Stomach (tissue), 9 donors: ENCODE results near the gene AMELX. TPM values are rescaled to one million over a fixed set of nuclear protein-coding genes. Genes with fewer than 3 reads are reported as not detected.

Experiments used
- DNase-seq, 2 donors: peaks; one replicate each; pipeline versions ENCODE4 v3.0.0 to v3.0.0-alpha.2; 2013 to 2019
- H3K27ac ChIP-seq, 5 donors: fragments of 200-600 bp in 4 of 5; sonication (generic) in 4 of 5; one replicate each; pipeline ENCODE4 v1.5.1; 2013 to 2019; ENCODE audit warnings: mild to moderate bottlenecking in 1 of 5, moderate library complexity in 1 of 5
- H3K27me3 ChIP-seq, 3 donors: fragments of 200-600 bp; sonication (generic); one replicate each; pipeline ENCODE4 v1.5.1; 2017 to 2019; ENCODE audit warnings: mixed run types in 1 of 3
- H3K36me3 ChIP-seq, 4 donors: fragments of 200-600 bp; sonication (generic); 1 replicate in 3 of 4; 2 replicates in 1 of 4; pipeline ENCODE4 v1.5.1; 2016 to 2019
- H3K4me1 ChIP-seq, 4 donors: fragments of 200-600 bp; sonication (generic); one replicate each; pipeline ENCODE4 v1.5.1; 2016 to 2019
- H3K4me3 ChIP-seq, 4 donors: fragments of 200-600 bp; sonication (generic) in 3 of 4; one replicate each; pipeline ENCODE4 v1.5.1; 2016 to 2019; ENCODE audit warnings: mild to moderate bottlenecking in 1 of 4
- H3K9me3 ChIP-seq, 4 donors: fragments of 200-600 bp; sonication (generic); one replicate each; pipeline ENCODE4 v1.5.1; 2016 to 2019
- CTCF ChIP-seq, 7 experiments: fragments of 450-650 bp in 4 of 7; fragments of 200-600 bp in 3 of 7; sonication (generic) in 3 of 7; IDR thresholded peaks; one replicate each; pipeline ENCODE4 v1.5.1; 2016 to 2019; ENCODE audit warnings: antibody characterized with exemption in 7 of 7, control low read depth in 2 of 7, mild to moderate bottlenecking in 1 of 7
- EP300 ChIP-seq: sonication (generic); formaldehyde crosslinking; IDR thresholded peaks from one replicate; pipeline ENCODE4 v1.6.1; 2017; ENCODE audit warnings: antibody characterized with exemption
- POLR2A ChIP-seq, 4 donors: fragments of 450-650 bp; IDR thresholded peaks; one replicate each; pipeline ENCODE4 v1.6.1; 2016; ENCODE audit warnings: antibody characterized with exemption in 4 of 4, control low read depth in 2 of 4, mild to moderate bottlenecking in 1 of 4, moderate library complexity in 1 of 4
- POLR2AphosphoS5 ChIP-seq, 3 donors: sonication (generic); formaldehyde crosslinking; IDR thresholded peaks; one replicate each; pipeline ENCODE4 v1.6.1; 2016; ENCODE audit warnings: antibody characterized with exemption in 3 of 3
- WGBS, 5 donors: extraction: QIAGEN DNeasy Blood & Tissue Kit in 3 of 5; methylation state at CpG; one replicate each; pipeline versions ENCODE4 v1.1.5 to v1.1.7; 2013 to 2018; 5-methylcytosine and 5-hydroxymethylcytosine counted together
- intact Hi-C: fragments of 100-400 bp; cut with DNase I; formaldehyde crosslinking; loops from one replicate; pipeline ENCODE4 v1.15.1; 2023; ENCODE audit warnings: low total_unique reads
- polyA plus RNA-seq, 3 donors: library from polyadenylated mRNA; stranded (reverse); fragments of 200-250 nt; gene quantifications; one replicate each; pipeline ENCODE4 v1.2.3, GENCODE V29; 2013
- total RNA-seq, 5 donors: library from RNA; depleted of rRNA; stranded (reverse); fragments of >200 nt; gene quantifications; one replicate each; pipeline versions ENCODE4 v1.1.0 to v1.2.3, GENCODE V29; 2014 to 2016
- donor health status: healthy with polysubstance abuse.
- donor health status: Bipolar disorder and iron deficiency.
- donor health status: healthy.

AMELX gene
- total and polyA plus RNA-seq, 8 donors, result not detected

DNA sequence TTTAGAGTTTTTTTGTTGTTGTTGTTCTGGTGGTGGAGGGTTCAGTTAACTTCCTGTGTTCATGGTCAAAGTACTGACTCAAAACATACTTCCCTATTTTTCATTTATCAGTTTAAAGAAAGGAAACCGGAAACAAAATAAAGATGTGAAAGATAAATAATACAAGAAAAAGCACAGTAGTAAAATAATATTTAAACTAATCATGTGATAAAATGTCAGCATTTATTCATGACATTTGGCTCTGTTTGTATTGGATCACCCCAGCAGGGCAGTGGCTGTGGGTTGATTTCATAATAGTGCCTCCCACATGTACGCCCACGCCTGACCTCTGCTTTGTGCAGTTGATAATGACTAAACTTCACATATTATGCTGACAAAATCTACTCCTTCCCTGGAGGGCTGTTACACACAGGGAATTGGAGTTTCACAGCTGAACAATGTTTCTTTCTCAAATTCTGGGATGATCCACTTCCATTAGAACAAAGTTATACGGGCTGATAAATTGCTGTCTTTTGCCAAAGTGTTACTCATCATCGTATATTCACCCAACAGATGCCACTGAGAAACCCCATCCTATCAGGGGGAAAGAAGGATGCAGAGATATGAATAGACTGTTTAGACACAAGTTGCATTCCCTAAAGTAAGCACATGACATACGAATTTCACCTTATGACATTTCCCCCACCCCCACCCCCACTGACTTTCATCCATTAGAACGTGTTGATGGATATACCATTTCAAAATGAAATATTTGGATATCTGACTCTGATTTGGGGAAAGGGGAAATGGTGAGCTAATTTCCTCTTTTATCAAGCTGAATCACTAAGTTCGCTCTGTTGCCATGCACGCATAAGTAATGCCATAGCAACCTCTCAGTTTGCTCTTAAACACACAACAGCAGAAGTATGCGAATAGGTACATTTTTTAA lies 48.3 kb downstream of the AMELX start:
- Histone ChIP-seq H3K9me3 (no peaks in the 10 kb centered on the region), H3K4me1 (peaks cover 0 to 13% (median 0%) of the 10 kb centered on the region in 4 donors), H3K27ac (peak overlapping the region in 4 of 5 donors; percentile 47 to 72 (median 60)), H3K36me3 (no peaks in the 10 kb centered on the region), H3K27me3 (no peaks in the 10 kb centered on the region), H3K4me3 (no peak overlapping the region)
- intact Hi-C loops, result no loop called here
- TF ChIP-seq CTCF (IDR thresholded peaks at IDR 0.05) (no peak), POLR2AphosphoS5 (IDR thresholded peaks at IDR 0.05) (peak in 2 of 3 donors; percentile 49 to 79)
- DNase-seq, result peak; percentile 56 to 76
- 14 to 33% (median 18%) methylated on average over 10 of the region's 10 CpGs for WGBS, 5 donors

DNA sequence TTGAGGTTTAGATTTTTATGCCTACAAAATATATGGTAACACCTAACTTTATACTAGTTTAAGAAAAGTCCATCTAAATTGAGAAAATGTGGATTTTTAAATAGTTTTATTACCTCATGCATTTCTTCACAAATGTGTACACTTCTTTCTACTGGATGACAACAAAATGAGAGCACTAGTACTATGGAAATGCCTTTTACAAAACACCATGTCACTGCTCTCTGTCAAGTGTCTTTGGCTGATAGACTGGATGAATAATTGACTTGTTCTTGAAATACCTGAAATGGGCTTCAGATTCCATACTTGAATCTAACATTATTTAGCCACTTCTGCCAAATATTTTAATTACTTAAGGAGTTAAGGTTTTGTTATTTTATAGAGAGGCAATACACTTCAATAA lies 49.5 kb downstream of the AMELX start:
- no peaks in the 10 kb centered on the region for H3K9me3 ChIP-seq
- TF ChIP-seq POLR2AphosphoS5 (IDR thresholded peaks at IDR 0.05) (no peak), EP300 (no peak), POLR2A (IDR thresholded peaks at IDR 0.05) (no peak), CTCF (IDR thresholded peaks at IDR 0.05) (no peak)

GRCh38 chrX:11346121-11346682 lies 53.0 kb downstream of the AMELX start:
- WGBS, 5 donors, result 41 to 71% (median 65%) methylated on average over 2 of the region's 2 CpGs
- peak in 1 of 2 donors; percentile 30 for DNase-seq
- Histone ChIP-seq H3K9me3 (no peaks in the 10 kb centered on the region), H3K27ac (no peak overlapping the region), H3K27me3 (no peaks in the 10 kb centered on the region), H3K4me1 (peaks cover 0 to 13% (median 4%) of the 10 kb centered on the region in 4 donors), H3K4me3 (no peak overlapping the region), H3K36me3 (no peaks in the 10 kb centered on the region)
- intact Hi-C loops, result no loop called here
- TF ChIP-seq POLR2AphosphoS5 (IDR thresholded peaks at IDR 0.05) (no peak), EP300 (no peak), POLR2A (IDR thresholded peaks at IDR 0.05) (no peak), CTCF (IDR thresholded peaks at IDR 0.05) (no peak)

More for the DNA sequence above, 49.5 kb downstream of the AMELX start:
- DNase-seq, result no peak
- H3K4me3 ChIP-seq, result no peak overlapping the region
- intact Hi-C loops, result no loop called here
- H3K36me3 ChIP-seq, result no peaks in the 10 kb centered on the region
- peak overlapping the region in 1 of 5 donors; percentile 71 for H3K27ac ChIP-seq
- peaks cover 0 to 13% (median 0%) of the 10 kb centered on the region in 4 donors for H3K4me1 ChIP-seq
- no peaks in the 10 kb centered on the region for H3K27me3 ChIP-seq

DNA sequence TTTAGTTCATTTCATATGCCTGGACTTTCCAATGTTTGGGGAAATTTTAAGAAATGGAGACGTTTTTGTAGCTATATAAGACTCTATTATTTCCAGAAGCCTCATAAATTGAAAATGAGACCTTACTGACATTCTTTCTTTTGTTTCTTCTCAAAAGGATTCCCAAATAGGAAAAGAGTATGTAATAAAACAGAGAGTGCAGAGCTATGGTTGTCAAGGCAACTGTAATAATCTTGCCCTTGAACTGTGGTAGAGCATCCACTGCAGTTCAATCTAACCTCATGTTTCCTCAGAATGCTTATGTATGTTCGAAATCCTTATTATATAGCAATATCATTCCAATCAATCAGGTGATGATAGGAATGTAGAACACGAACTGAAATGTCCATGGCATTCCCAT lies 54.1 kb downstream of the AMELX start:
- no peak for TF ChIP-seq CTCF (IDR thresholded peaks at IDR 0.05)
- no peak for TF ChIP-seq POLR2A (IDR thresholded peaks at IDR 0.05)
- no peak for TF ChIP-seq EP300
- no peak for TF ChIP-seq POLR2AphosphoS5 (IDR thresholded peaks at IDR 0.05)
- intact Hi-C loops, result no loop called here
- Histone ChIP-seq H3K27me3 (no peaks in the 10 kb centered on the region), H3K27ac (no peak overlapping the region), H3K4me1 (peaks cover 0 to 18% (median 7%) of the 10 kb centered on the region in 4 donors), H3K4me3 (no peak overlapping the region), H3K36me3 (no peaks in the 10 kb centered on the region), H3K9me3 (no peaks in the 10 kb centered on the region)
- 46 to 75% (median 66%) methylated on average over 3 of the region's 3 CpGs for WGBS, 5 donors
- no peak for DNase-seq
